B cell (primary cell): ENCODE results near the gene MGAT5.

ENCODE experiments used
- CTCF ChIP-seq: fragments of 200-600 bp; IDR thresholded peaks from one replicate; pipeline ENCODE4 v1.8.0; 2022; ENCODE audit warnings: antibody characterized with exemption, mild to moderate bottlenecking
- EZH2 ChIP-seq: IDR thresholded peaks from 2 replicates; pipeline ENCODE4 v1.6.1; 2012; ENCODE audit warnings: borderline replicate concordance, low read depth, mild to moderate bottlenecking, moderate library complexity, low read length; ENCODE audit not compliant: insufficient read depth, poor library complexity, severe bottlenecking

- TF ChIP-seq CTCF (no peak), EZH2 (no peak)
Measured at GRCh38 chr2:134433469-134433868, 179.6 kb downstream of the MGAT5 start.
